HFF-Myc (cell line): Measurements from ENCODE around the gene TEX14.
A peak's percentile ranks its signal among the peaks of the same experiment; 100 is the strongest.

ENCODE experiments used
- DNase-seq: peaks from one replicate; pipeline ENCODE4 v3.0.0-alpha.2; 2011; ENCODE audit warnings: low read depth; ENCODE audit errors: extremely low read depth
- H3K4me3 ChIP-seq: replicated peaks from 2 replicates; pipeline ENCODE4 v1.5.1; 2011; ENCODE audit warnings: low read depth, mild to moderate bottlenecking, control low read depth, low read length
- CTCF ChIP-seq: IDR thresholded peaks from 2 replicates; pipeline ENCODE4 v1.5.1; 2012; ENCODE audit warnings: mild to moderate bottlenecking, low read depth, low read length, control low read depth; ENCODE audit errors: missing control alignments

TEX14 gene

DNA sequence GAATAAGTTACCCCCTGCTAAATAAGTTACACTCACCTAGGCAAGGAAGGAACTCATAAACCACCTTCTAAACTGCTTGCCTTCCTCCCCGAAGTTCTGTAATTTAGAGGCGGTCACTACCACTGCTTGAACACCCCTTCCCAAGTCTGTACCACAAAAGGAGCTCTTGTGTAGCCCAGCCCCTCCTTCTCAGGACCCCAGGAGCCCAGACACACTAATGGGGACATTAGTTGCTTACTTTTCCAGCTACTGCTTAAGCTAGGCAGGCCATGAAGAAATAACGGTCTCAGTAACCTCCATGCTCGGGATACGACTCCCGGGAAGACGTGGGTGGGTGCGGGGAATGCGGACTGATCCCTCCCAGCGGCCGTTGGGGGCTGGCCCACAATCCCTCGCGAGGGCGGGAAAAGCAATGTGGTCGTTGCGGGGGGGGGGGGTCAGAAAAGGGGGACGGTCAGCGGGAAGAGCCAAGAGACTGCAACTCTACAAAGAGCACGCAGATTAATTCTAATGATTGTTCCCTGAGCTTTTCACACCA is at the start of gene TEX14:
Gene TEX14 (minus strand): TSS at position 345 of the 538 bp plus-strand sequence. CDS start 40,044 bp downstream, outside the sequence.
- TF ChIP-seq CTCF, result no peak
- DNase-seq, result no peak
- H3K4me3 ChIP-seq, result peak within 1 kb of the TSS; percentile 79

DNA sequence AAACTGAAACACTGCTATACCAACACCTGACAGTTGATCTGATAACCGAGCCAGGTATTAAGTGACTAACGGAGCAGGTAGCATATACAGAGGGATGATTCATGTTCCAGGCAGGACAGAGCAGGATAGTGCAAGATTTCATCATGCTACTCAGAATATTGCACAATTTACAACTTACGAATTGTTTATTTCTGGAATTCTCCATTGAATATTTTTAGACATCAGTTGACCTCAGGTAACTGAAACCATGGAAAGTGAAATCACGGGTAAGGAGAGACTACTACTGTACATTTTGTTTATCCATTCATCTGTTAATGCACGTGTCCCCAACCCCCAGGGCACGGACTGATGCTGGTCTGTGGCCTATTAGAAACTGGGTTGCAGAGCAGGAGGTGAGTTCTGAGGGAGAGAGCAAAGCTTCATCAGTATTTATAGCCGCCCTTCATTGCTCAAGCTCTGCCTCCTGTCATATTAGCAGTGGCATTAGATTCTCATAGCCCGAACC is 49.3 kb upstream of the TEX14 start:
- H3K4me3 ChIP-seq, result no peak overlapping the region
- no peak for TF ChIP-seq CTCF
- DNase-seq, result no peak

- no peak overlapping the region for H3K4me3 ChIP-seq
These were observed 43.0 kb upstream of the TEX14 start for GRCh38 chr17:58734811-58735210.

DNA sequence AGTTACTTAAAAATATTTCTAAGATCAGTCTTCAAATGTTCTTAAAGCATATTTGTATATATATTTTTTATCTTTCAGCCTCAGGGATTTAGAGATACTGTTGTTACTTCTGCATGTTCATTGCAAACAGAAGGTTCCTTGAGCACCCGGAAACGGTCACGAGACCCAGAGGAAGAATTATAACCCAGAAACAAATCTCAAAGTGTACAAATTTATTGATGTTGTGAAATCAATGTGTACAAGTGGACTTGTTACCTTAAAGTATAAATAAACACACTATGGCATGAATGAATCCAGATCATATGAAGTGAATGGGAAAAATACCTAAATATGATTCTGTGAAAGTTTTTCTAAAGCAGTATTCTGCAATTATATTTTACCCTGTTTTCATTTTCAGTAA is 42.2 kb upstream of the TEX14 start:
- no peak for TF ChIP-seq CTCF
- no peak overlapping the region for H3K4me3 ChIP-seq
- no peak for DNase-seq

More at GRCh38 chr17:58734811-58735210, 43.0 kb upstream of the TEX14 start:
- no peak for DNase-seq
- TF ChIP-seq CTCF, result no peak

DNA sequence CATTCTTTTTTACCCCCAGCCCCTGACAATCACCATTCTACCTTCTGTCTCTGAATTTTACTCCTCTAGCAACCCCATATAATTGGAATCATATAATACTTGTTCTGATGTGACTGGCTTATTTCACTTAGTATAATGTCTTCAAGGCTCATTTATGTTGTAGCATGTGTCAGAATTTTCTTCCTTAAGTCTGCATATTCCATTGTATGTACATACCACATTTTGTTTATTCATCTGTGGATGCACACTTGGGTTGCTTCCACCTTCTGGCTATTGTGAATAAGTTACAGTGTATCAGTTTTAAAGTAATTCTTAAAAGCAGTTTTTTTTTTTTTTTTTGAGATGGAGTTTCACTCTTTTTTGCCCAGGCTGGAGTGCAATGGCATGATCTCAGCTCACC is 39.1 kb upstream of the TEX14 start:
- DNase-seq, result no peak
- no peak for TF ChIP-seq CTCF
- H3K4me3 ChIP-seq, result no peak overlapping the region

- no peak for DNase-seq
- no peak for TF ChIP-seq CTCF
- H3K4me3 ChIP-seq, result no peak overlapping the region
These were observed 37.0 kb upstream of the TEX14 start for GRCh38 chr17:58728798-58729197.

DNA sequence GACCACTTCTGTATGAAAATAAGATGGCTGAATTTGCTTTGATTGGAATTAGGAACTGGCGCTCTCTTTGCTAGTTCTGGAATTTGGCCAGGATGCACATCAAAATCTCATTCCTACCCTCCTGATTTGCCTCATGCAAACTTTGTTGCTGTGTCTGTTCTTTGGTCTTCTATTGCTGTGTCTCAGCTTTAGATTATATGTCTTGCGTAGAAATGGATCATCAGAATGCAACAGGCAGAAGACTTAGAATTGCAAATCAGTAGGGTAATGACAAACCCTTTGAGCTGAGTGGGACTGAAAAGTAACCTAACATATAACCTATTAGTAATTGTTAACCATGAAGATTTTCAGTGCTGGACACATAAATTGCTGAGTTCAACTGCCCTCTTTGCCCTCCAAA is 30.9 kb upstream of the TEX14 start:
- DNase-seq, result no peak
- TF ChIP-seq CTCF, result no peak
- H3K4me3 ChIP-seq, result no peak overlapping the region
